Neural progenitor cell (in vitro differentiated cells): ENCODE measurements around the gene SIGLEC1. TPM values are rescaled to one million over a fixed set of nuclear protein-coding genes. Genes with fewer than 3 reads are reported as not detected.
A peak's percentile ranks its signal among the peaks of the same experiment; 100 is the strongest.

Experiments used
- DNase-seq: peaks from one replicate; pipeline ENCODE4 v3.0.0-alpha.2; 2016; ENCODE audit warnings: low spot score
- H2AFZ ChIP-seq: fragments of 200-600 bp; sonication (generic); replicated peaks from 2 replicates; pipeline ENCODE4 v1.6.1; 2016; ENCODE audit warnings: antibody characterized with exemption
- H3F3A ChIP-seq: fragments of 200-600 bp; sonication (generic); 2 replicates; pipeline ENCODE4 v1.6.1; 2016; ENCODE audit warnings: antibody characterized with exemption, low read depth
- H3K27ac ChIP-seq: fragments of 200-600 bp; sonication (generic); 2 replicates; pipeline ENCODE4 v1.5.1; 2016; ENCODE audit warnings: mild to moderate bottlenecking
- H3K27me3 ChIP-seq: fragments of 200-600 bp; sonication (generic); 2 replicates; pipeline ENCODE4 v1.6.1; 2016; ENCODE audit warnings: mild to moderate bottlenecking, moderate library complexity
- H3K36me3 ChIP-seq: fragments of 200-600 bp; sonication (generic); 2 replicates; pipeline ENCODE4 v1.5.1; 2016
- H3K4me1 ChIP-seq: fragments of 200-600 bp; sonication (generic); 2 replicates; pipeline ENCODE4 v1.6.1; 2016; ENCODE audit warnings: mixed run types
- H3K4me2 ChIP-seq: fragments of 200-600 bp; sonication (generic); 2 replicates; pipeline ENCODE4 v1.6.1; 2016
- H3K4me3 ChIP-seq: fragments of 200-600 bp; sonication (generic); 2 replicates; pipeline ENCODE4 v1.5.1; 2016
- H3K79me2 ChIP-seq: fragments of 200-600 bp; sonication (generic); 2 replicates; pipeline ENCODE4 v1.6.1; 2016; ENCODE audit warnings: low read depth
- H3K9ac ChIP-seq: fragments of 200-600 bp; sonication (generic); 2 replicates; pipeline ENCODE4 v1.6.1; 2016
- H3K9me3 ChIP-seq: fragments of 200-600 bp; sonication (generic); 2 replicates; pipeline ENCODE4 v1.5.1; 2016; ENCODE audit warnings: low read depth
- H4K20me1 ChIP-seq: fragments of 200-600 bp; sonication (generic); 2 replicates; pipeline ENCODE4 v1.6.1; 2016; ENCODE audit warnings: low read depth
- H3K27ac Mint-ChIP-seq: 3 replicates; pipeline ENCODE4 v1.8.0; 2021; ENCODE audit warnings: mixed read lengths
- H3K27me3 Mint-ChIP-seq: 2 replicates; pipeline ENCODE4 v1.8.0; 2022; ENCODE audit warnings: low read depth, mild to moderate bottlenecking, inconsistent platforms, moderate library complexity, mixed read lengths; ENCODE audit not compliant: insufficient read depth
- H3K36me3 Mint-ChIP-seq: 3 replicates; pipeline ENCODE4 v1.8.0; 2021; ENCODE audit warnings: mixed read lengths
- H3K4me1 Mint-ChIP-seq: 3 replicates; pipeline ENCODE4 v1.8.0; 2021; ENCODE audit warnings: mixed read lengths
- H3K4me3 Mint-ChIP-seq: 3 replicates; pipeline ENCODE4 v1.8.0; 2021; ENCODE audit warnings: mild to moderate bottlenecking, moderate library complexity, mixed read lengths
- H3K9me3 Mint-ChIP-seq: 3 replicates; pipeline ENCODE4 v1.8.0; 2020; ENCODE audit warnings: mixed read lengths
- EZH2 ChIP-seq: fragments of 200-600 bp; sonication (generic); IDR thresholded peaks from 2 replicates; pipeline ENCODE4 v1.6.1; 2017; ENCODE audit warnings: antibody characterized with exemption, mild to moderate bottlenecking, moderate library complexity
- EZH2phosphoT487 ChIP-seq: fragments of 200-600 bp; sonication (generic); IDR thresholded peaks from 2 replicates; pipeline ENCODE4 v1.6.1; 2017; ENCODE audit warnings: antibody characterized with exemption
- total RNA-seq: library from RNA; depleted of rRNA; stranded (reverse); fragments of >200 nt; gene quantifications from 2 replicates; pipeline ENCODE4 v1.2.3, GENCODE V29; 2015; ENCODE audit warnings: low replicate concordance
- TF ChIP-seq, protein P1 (sequence below): fragments of 200-600 bp; sonication (generic); IDR thresholded peaks from 2 replicates; pipeline ENCODE4 v1.5.1; 2017; ENCODE audit warnings: antibody characterized with exemption, mild to moderate bottlenecking

SIGLEC1 gene
- total RNA-seq, 1 donor from 2014 or later: not detected

DNA sequence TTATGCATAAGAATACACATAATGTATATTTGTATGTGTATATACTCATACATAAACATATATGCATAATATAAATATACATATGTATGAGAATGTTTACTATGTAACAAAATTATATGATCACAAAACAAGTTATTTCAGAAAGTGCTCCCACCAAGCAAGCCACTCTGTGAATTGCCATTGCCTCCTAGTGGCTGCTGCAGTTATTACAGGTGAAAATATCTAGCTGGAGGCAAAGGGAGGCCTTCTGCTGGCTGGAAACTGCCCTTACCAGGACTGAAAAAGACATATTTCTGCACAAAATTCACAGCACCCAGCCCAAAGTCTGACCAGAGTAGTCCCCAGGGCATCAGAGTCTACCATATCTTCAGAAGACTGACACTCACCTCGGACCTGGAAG is 16.2 kb downstream of the SIGLEC1 start:
- no peak overlapping the region for H3K27ac Mint-ChIP-seq
- H3K9me3 Mint-ChIP-seq: peaks cover 3% of the 10 kb centered on the region
- H3F3A ChIP-seq: no peaks in the 10 kb centered on the region
- no peaks in the 10 kb centered on the region for H3K4me1 ChIP-seq
- no peaks in the 10 kb centered on the region for H3K4me1 Mint-ChIP-seq
- H3K9me3 ChIP-seq: no peaks in the 10 kb centered on the region
- H3K27me3 ChIP-seq: no peaks in the 10 kb centered on the region
- no peaks in the 10 kb centered on the region for H3K36me3 Mint-ChIP-seq
- no peaks in the 10 kb centered on the region for H3K36me3 ChIP-seq
- H3K9ac ChIP-seq: no peak overlapping the region
- no peak for DNase-seq
- H3K4me3 Mint-ChIP-seq: no peak overlapping the region
- H4K20me1 ChIP-seq: no peaks in the 10 kb centered on the region
- H3K27ac ChIP-seq: no peak overlapping the region
- TF ChIP-seq, protein P1, sequence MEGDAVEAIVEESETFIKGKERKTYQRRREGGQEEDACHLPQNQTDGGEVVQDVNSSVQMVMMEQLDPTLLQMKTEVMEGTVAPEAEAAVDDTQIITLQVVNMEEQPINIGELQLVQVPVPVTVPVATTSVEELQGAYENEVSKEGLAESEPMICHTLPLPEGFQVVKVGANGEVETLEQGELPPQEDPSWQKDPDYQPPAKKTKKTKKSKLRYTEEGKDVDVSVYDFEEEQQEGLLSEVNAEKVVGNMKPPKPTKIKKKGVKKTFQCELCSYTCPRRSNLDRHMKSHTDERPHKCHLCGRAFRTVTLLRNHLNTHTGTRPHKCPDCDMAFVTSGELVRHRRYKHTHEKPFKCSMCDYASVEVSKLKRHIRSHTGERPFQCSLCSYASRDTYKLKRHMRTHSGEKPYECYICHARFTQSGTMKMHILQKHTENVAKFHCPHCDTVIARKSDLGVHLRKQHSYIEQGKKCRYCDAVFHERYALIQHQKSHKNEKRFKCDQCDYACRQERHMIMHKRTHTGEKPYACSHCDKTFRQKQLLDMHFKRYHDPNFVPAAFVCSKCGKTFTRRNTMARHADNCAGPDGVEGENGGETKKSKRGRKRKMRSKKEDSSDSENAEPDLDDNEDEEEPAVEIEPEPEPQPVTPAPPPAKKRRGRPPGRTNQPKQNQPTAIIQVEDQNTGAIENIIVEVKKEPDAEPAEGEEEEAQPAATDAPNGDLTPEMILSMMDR: peak; percentile 47
- TF ChIP-seq EZH2 (no peak), EZH2phosphoT487 (no peak)
- H3K27me3 Mint-ChIP-seq: peaks cover 6% of the 10 kb centered on the region
- no peak overlapping the region for H3K4me3 ChIP-seq
- H3K79me2 ChIP-seq: no peaks in the 10 kb centered on the region
- no peak overlapping the region for H3K4me2 ChIP-seq
- H2AFZ ChIP-seq: no peak overlapping the region

DNA sequence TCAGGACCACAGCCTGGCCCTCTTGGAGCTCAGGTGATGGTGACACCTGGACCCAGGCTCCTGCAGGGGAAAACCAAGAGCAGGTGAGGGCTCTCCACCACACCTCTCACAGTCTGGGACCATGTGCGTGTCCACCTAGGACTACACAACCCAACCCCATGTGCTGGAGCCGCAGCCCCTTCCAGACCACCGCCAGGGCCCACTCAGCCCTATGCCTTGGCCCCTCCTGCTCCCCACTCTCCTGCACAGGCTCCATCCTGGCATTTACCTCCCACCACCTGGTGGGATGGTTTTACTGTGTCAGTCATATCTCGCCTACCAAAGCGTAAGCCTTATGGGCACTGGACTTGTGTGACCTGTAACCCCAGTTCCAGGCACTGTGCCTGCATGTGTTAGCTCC is 17.5 kb downstream of the SIGLEC1 start:
- peaks cover 3% of the 10 kb centered on the region for H3K9me3 Mint-ChIP-seq
- no peak for TF ChIP-seq EZH2
- TF ChIP-seq, protein P1: no peak
- TF ChIP-seq EZH2phosphoT487: no peak

DNA sequence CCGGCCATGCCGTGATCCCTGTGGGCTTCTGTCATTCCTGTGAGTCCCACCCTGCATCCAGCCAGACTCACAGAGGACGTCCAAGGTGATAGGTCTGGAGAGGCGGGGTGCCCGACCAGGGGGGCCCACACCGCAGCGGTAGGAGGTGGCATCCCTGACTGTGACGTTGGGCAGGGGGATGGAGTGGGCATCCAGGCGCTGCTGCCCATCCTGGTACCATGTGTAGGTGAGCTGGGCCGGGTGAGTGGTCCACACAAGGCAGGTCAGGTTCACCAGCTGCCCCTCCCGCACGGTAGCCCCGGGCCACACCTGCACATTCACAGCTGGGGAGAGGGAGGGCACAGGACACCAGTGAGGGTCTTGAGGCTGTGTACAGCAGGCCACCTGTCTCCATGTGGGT is 19.0 kb downstream of the SIGLEC1 start:
- Histone ChIP-seq H3K36me3 (no peaks in the 10 kb centered on the region), H2AFZ (no peak overlapping the region), H3K4me3 (no peak overlapping the region), H3K9me3 (no peaks in the 10 kb centered on the region), H3K27ac (no peak overlapping the region), H3F3A (no peaks in the 10 kb centered on the region), H3K4me2 (no peak overlapping the region), H4K20me1 (no peaks in the 10 kb centered on the region), H3K79me2 (no peaks in the 10 kb centered on the region), H3K4me1 (no peaks in the 10 kb centered on the region), H3K9ac (no peak overlapping the region), H3K27me3 (no peaks in the 10 kb centered on the region)
- TF ChIP-seq EZH2phosphoT487 (no peak), EZH2 (no peak)
- TF ChIP-seq, protein P1: no peak
- Mint-ChIP-seq H3K36me3 (no peaks in the 10 kb centered on the region), H3K4me1 (peaks cover 2% of the 10 kb centered on the region), H3K27me3 (peaks cover 15% of the 10 kb centered on the region), H3K27ac (no peak overlapping the region), H3K9me3 (peaks cover 3% of the 10 kb centered on the region), H3K4me3 (no peak overlapping the region)
- no peak for DNase-seq

More for the DNA sequence above, 17.5 kb downstream of the SIGLEC1 start:
- Histone ChIP-seq H3K4me1 (no peaks in the 10 kb centered on the region), H3K27me3 (no peaks in the 10 kb centered on the region), H3K27ac (no peak overlapping the region), H3K4me2 (no peak overlapping the region), H2AFZ (no peak overlapping the region), H3K9ac (no peak overlapping the region), H3K79me2 (no peaks in the 10 kb centered on the region), H3K36me3 (no peaks in the 10 kb centered on the region), H3K9me3 (no peaks in the 10 kb centered on the region), H4K20me1 (no peaks in the 10 kb centered on the region), H3K4me3 (no peak overlapping the region), H3F3A (no peaks in the 10 kb centered on the region)
- Mint-ChIP-seq H3K36me3 (no peaks in the 10 kb centered on the region), H3K27ac (no peak overlapping the region), H3K4me1 (peaks cover 2% of the 10 kb centered on the region), H3K27me3 (peaks cover 15% of the 10 kb centered on the region), H3K4me3 (no peak overlapping the region)
- no peak for DNase-seq
